H1 (cell line): ENCODE measurements around the gene RAD18. TPM values are rescaled to one million over a fixed set of nuclear protein-coding genes. Genes with fewer than 3 reads are reported as not detected.

Source experiments
- BRCA1 ChIP-seq: IDR thresholded peaks from 2 replicates; pipeline ENCODE4 v1.6.1; 2012; ENCODE audit warnings: low read depth, low read length, improper control_type of control experiment
- polyA plus RNA-seq, 7 experiments: library from polyadenylated mRNA; depleted of rRNA in 3 of 7; stranded (reverse) in 5 of 7; unstranded in 2 of 7; fragments of >200 nt in 5 of 7; fragments of 200-250 nt in 2 of 7; gene quantifications; 1 replicate in 5 of 7; 2 replicates in 1 of 7; 4 replicates in 1 of 7; pipeline versions ENCODE4 v1.2.1 to v1.2.3, GENCODE V29; 2011 to 2013; ENCODE audit warnings: missing spikeins in 2 of 7, mixed read lengths in 2 of 7
- total RNA-seq: library from RNA; stranded (reverse); fragmentation: NEBNext Ultra II Directional; extraction: Animal tissue kit (Norgen Biotek cat#: 25700); gene quantifications from 2 replicates; pipeline ENCODE4 v1.2.1, GENCODE V29; 2021

RAD18 gene
- total and polyA plus RNA-seq, 2 of the 8 experiments (the other 6 are each of a cell fraction or from before 2014, with no cell fraction given) = 13.0 to 23.2 TPM

DNA sequence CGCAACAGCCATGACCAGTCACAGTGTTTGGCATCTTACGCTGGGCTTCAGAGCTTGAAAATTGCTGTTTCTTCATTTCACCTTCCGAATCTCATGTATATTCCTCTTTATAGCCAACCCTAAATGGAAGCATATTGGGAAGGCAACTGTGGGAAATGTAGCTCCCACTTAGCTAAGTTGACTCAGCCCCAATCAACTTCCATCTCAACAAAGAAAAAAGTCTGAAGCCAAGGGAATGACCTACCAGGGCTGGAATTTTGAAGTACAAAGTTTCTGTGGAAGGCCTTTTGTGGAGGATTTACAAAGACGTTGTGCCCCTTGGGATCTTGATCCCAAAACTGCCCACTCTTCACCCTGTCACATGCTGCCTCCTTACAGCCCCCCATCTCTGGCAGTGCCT, 108.6 kb downstream of the RAD18 start (continued):
- TF ChIP-seq BRCA1 = no peak
